Tibial nerve (tissue), 4 donors: ENCODE results near the gene CYTIP. TPM values are rescaled to one million over a fixed set of nuclear protein-coding genes. Genes with fewer than 3 reads are reported as not detected.

Experiments used
- DNase-seq, 2 donors: peaks; one replicate each; pipeline ENCODE4 v3.0.0-alpha.2; 2019; ENCODE audit warnings: low spot score in 2 of 2
- H3K27ac ChIP-seq, 4 donors: fragments of 200-600 bp; sonication (generic) in 3 of 4; one replicate each; pipeline ENCODE4 v1.5.1; 2017 to 2019; ENCODE audit warnings: mild to moderate bottlenecking in 1 of 4
- H3K27me3 ChIP-seq, 2 donors: fragments of 200-600 bp; sonication (generic) in 1 of 2; one replicate each; pipeline versions ENCODE4 v1.5.1 to v1.6.0; 2017 to 2019
- H3K36me3 ChIP-seq, 3 donors: fragments of 200-600 bp; sonication (generic); one replicate each; pipeline ENCODE4 v1.5.1; 2018 to 2019
- H3K4me1 ChIP-seq, 4 donors: fragments of 200-600 bp; sonication (generic) in 3 of 4; one replicate each; pipeline ENCODE4 v1.5.1; 2017 to 2019
- H3K4me3 ChIP-seq, 4 donors: fragments of 200-600 bp; sonication (generic) in 3 of 4; one replicate each; pipeline ENCODE4 v1.5.1; 2017 to 2019; ENCODE audit warnings: mild to moderate bottlenecking in 1 of 4, moderate library complexity in 1 of 4
- H3K9me3 ChIP-seq, 4 donors: fragments of 200-600 bp; sonication (generic) in 3 of 4; one replicate each; pipeline ENCODE4 v1.5.1; 2017 to 2019
- EP300 ChIP-seq, 2 donors: sonication (generic); formaldehyde crosslinking; IDR thresholded peaks; one replicate each; pipeline ENCODE4 v1.6.1; 2017; ENCODE audit warnings: antibody characterized with exemption in 2 of 2, mild to moderate bottlenecking in 1 of 2
- POLR2A ChIP-seq, 2 donors: fragments of 450-650 bp; IDR thresholded peaks; one replicate each; pipeline ENCODE4 v1.6.1; 2017; ENCODE audit warnings: antibody characterized with exemption in 2 of 2, mild to moderate bottlenecking in 2 of 2, moderate library complexity in 2 of 2
- WGBS, 2 donors: methylation state at CpG; one replicate each; pipeline ENCODE4 v1.1.5; 2018; 5-methylcytosine and 5-hydroxymethylcytosine counted together
- total RNA-seq, 4 donors: library from RNA; depleted of rRNA; stranded (reverse); fragments of >200 nt; gene quantifications; one replicate each; pipeline ENCODE4 v1.1.0, GENCODE V29; 2016
- TF ChIP-seq, protein P1 (sequence below), 5 experiments: fragments of 200-600 bp in 3 of 5; fragments of 450-650 bp in 2 of 5; sonication (generic) in 3 of 5; IDR thresholded peaks; one replicate each; pipeline ENCODE4 v1.5.1; 2016 to 2019; ENCODE audit warnings: antibody characterized with exemption in 5 of 5, mild to moderate bottlenecking in 3 of 5, moderate library complexity in 2 of 5

The CYTIP gene
- total RNA-seq, 4 donors from 2014 or later: 3.7 to 9.3 (median 8.1) TPM

DNA sequence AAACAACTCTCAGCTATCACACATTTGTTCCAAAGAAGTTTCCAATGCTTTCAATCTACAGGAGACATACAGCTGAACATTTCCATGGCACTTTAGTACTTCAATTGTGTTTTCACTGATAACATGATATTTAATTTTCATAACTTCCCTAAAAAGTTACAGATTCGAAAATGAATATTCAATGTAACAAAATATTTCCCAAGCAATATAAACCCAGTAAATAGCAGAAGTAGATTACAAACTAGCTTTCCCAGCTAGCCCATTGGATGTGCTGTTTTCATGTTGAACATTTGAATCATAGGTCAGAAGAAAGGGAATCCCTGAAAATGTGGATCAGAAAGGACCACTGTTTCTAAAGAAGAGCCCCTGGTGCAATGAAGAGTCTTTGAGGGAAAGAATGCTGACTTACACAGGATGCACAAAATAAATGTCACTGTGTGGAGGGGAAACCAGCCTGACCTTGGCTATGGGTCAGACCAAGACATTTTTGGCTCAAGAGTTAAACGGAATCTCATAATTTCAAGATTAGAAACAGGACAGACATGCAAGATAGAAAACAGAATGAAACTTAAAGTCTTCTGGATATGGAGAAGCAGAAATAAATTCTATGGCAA lies 22.5 kb downstream of the CYTIP start:
- Histone ChIP-seq H3K36me3 (peaks cover 0 to 2% (median 0%) of the 10 kb centered on the region in 3 donors), H3K9me3 (peaks cover 0 to 8% (median 0%) of the 10 kb centered on the region in 4 donors), H3K4me1 (peaks cover 0 to 10% (median 2%) of the 10 kb centered on the region in 4 donors), H3K27me3 (no peaks in the 10 kb centered on the region), H3K4me3 (no peak overlapping the region), H3K27ac (peak overlapping the region in 2 of 4 donors; percentile 43 to 55)
- TF ChIP-seq POLR2A (IDR thresholded peaks at IDR 0.05) (no peak), EP300 (IDR thresholded peaks at IDR 0.05) (no peak)
- TF ChIP-seq, protein P1, sequence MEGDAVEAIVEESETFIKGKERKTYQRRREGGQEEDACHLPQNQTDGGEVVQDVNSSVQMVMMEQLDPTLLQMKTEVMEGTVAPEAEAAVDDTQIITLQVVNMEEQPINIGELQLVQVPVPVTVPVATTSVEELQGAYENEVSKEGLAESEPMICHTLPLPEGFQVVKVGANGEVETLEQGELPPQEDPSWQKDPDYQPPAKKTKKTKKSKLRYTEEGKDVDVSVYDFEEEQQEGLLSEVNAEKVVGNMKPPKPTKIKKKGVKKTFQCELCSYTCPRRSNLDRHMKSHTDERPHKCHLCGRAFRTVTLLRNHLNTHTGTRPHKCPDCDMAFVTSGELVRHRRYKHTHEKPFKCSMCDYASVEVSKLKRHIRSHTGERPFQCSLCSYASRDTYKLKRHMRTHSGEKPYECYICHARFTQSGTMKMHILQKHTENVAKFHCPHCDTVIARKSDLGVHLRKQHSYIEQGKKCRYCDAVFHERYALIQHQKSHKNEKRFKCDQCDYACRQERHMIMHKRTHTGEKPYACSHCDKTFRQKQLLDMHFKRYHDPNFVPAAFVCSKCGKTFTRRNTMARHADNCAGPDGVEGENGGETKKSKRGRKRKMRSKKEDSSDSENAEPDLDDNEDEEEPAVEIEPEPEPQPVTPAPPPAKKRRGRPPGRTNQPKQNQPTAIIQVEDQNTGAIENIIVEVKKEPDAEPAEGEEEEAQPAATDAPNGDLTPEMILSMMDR (IDR thresholded peaks at IDR 0.05): no peak
- 56 to 62% methylated on average over 2 of the region's 2 CpGs for WGBS, 2 donors
- no peak for DNase-seq

DNA sequence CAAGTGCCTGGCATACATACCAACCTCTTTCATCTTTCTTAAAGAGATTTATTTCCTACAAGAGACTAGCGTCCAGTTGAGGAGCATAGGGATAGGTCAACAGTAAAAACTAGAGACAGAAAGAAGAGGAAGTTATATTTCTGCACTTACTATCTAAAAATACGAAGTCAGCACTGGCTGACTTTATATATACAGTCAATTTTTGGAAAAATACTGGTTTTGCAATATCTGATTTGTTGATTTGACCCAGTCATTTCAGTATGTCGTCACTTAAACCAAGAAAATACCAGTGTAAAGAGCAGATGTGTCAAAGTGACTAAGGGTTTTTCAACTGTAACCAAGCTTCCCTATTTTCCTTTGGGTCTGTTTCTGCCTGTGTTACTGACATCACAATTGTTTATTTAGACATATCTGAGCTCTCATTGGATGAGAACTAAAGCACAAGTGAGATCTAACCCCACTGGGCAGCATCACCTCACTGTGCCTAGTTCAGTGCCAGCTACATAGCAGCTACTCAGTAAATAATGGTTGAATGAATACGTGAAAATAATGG lies 23.0 kb downstream of the CYTIP start:
- 66 to 70% methylated on average over 4 of the region's 4 CpGs for WGBS, 2 donors
- DNase-seq: no peak
- Histone ChIP-seq H3K4me3 (no peak overlapping the region), H3K36me3 (no peaks in the 10 kb centered on the region), H3K4me1 (peaks cover 0 to 10% (median 2%) of the 10 kb centered on the region in 4 donors), H3K27ac (peak overlapping the region in 2 of 4 donors; percentile 43 to 55), H3K27me3 (no peaks in the 10 kb centered on the region), H3K9me3 (peaks cover 0 to 2% (median 0%) of the 10 kb centered on the region in 4 donors)
- peak; percentile 38 to 75 for TF ChIP-seq EP300 (IDR thresholded peaks at IDR 0.05)
- TF ChIP-seq, protein P1 (IDR thresholded peaks at IDR 0.05): no peak

DNA sequence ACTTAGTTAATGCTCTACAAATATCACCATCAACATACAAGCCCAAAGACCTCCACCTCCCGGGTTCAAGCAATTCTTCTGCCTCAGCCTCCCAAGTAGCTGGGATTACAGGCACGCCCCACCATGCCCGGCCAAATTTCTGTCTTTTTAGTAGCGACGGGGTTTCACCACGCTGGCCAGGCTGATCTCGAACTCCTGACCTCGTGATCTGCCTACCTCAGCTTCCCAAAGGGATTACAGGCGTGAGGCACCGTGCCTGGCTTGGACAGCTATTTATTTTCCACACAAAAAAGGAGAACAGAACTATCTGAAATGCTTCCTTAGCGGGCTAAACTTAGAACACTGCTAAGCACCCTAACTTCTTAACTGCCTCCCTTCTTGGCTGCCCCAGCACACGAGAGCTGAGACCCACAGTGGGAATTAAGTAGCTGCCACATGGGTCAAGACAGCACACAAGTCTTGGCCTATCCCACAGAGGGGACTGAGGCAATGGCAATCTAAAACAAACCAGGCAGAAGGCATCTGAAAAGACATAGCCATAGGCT lies 24.8 kb downstream of the CYTIP start:
- peaks cover 0 to 10% (median 2%) of the 10 kb centered on the region in 4 donors for H3K4me1 ChIP-seq
- H3K27me3 ChIP-seq: no peaks in the 10 kb centered on the region
- no peak overlapping the region for H3K4me3 ChIP-seq
- no peaks in the 10 kb centered on the region for H3K36me3 ChIP-seq
- 76 to 87% methylated on average over 12 of the region's 12 CpGs for WGBS, 2 donors
- no peaks in the 10 kb centered on the region for H3K9me3 ChIP-seq
- DNase-seq: no peak
- no peak for TF ChIP-seq POLR2A (IDR thresholded peaks at IDR 0.05)
- H3K27ac ChIP-seq: peak overlapping the region in 2 of 4 donors; percentile 33 to 56

DNA sequence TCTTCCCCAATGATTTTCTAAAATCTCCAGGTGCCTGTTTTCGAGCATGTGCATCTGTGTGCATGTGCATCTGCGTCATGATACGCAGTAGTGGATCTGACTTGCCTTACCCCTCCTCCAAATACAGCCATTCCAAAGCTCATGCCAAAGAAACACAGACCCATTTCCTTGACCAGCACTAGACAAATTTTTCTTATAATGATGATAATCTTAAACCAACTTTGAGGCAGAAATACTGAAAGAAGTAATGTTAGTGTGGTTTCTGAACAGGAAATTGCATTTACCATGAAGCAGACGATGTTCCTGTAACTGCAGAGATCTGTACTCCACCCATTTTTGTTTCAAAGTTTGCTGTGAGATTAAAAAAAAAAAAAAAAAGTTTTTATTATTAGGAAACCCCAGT lies 25.6 kb downstream of the CYTIP start:
- Histone ChIP-seq H3K27ac (peak overlapping the region in 1 of 4 donors; percentile 27), H3K4me1 (peaks cover 0 to 10% (median 2%) of the 10 kb centered on the region in 4 donors), H3K4me3 (no peak overlapping the region), H3K27me3 (no peaks in the 10 kb centered on the region), H3K9me3 (no peaks in the 10 kb centered on the region), H3K36me3 (no peaks in the 10 kb centered on the region)
- 80 to 84% methylated on average over 4 of the region's 4 CpGs for WGBS, 2 donors
- TF ChIP-seq, protein P1 (IDR thresholded peaks at IDR 0.05): no peak
- TF ChIP-seq POLR2A (IDR thresholded peaks at IDR 0.05) (no peak), EP300 (IDR thresholded peaks at IDR 0.05) (peak in 1 of 2 donors; percentile 7)
- DNase-seq: no peak

DNA sequence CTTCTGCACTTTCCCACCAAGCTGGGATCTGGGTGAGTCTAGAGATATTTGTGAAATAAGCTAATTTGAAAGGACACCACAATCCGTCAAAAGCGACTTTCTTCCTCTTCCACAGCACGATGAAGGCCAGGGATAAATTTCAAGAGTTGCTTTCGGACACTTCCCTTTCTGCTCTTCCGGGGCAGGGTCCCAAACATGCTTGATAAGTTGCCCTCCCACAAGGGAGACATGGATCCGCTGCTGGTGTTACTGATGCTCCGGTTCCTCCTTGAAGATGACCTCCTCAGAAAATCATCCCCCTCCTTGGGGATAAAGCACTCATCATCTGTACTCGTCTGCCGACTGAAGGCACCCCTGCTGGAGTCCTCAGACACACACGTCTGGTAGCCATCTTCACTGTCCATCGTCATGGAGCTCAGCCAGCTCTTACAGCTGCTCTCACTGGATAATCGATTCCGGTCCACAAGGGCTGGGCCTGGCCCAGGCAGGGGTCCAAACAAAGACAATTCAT lies 28.2 kb downstream of the CYTIP start:
- DNase-seq: no peak
- Histone ChIP-seq H3K36me3 (no peaks in the 10 kb centered on the region), H3K9me3 (no peaks in the 10 kb centered on the region), H3K27ac (no peak overlapping the region), H3K4me1 (peaks cover 0 to 10% (median 2%) of the 10 kb centered on the region in 4 donors), H3K4me3 (no peak overlapping the region), H3K27me3 (no peaks in the 10 kb centered on the region)
- peak in 1 of 2 donors; percentile 60 for TF ChIP-seq EP300 (IDR thresholded peaks at IDR 0.05)
- TF ChIP-seq, protein P1 (IDR thresholded peaks at IDR 0.05): no peak
- whole genome bisulfite sequencing, 2 donors: 76% methylated on average over 13 of the region's 13 CpGs
